GM21447 (cell line): ENCODE measurements around the gene SLC38A2.

ENCODE experiments used
- ATAC-seq: cut with Tn5 transposase; IDR thresholded peaks from one replicate; pipeline ENCODE4 v1.9.1; 2021; ENCODE audit not compliant: unreplicated experiment

The SLC38A2 gene

DNA sequence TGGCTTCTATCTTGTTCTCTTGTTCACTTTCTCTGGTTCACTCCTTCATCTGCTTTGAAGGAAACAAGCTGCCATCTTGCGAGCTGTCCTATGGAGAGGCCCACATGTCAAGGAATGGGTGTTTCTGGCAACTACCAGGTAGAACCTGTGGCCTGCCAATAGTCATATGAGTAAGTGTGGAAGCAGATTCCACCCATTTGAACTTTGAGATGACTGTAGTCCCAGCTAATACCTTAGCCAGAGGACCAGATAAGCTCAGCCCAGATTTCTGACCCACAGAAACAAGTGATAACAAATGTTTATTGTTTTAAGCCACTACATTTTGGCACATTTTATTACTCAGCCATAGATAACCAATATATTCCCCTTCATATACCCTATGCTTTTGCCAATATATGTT lies 4.0 kb upstream of the SLC38A2 start:
- no peak for ATAC-seq

DNA sequence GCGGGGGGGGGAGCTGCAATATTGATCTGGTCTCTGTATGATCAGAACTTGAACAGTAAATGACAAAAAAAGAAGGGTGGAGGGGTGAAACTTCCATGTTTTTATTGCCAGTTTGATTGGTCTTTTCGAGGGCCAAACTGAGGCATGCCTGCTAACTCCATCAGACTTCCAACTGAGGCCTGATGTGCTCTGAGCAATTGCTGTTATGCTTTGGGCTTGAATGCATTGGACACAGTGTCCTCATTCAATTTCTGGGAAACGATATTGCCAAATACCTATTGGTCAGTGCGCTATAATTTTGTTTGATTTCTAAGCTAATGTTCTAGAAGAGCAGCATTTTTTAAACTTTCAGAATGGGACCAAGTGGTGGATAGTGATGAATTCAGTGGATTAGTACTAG lies 2.1 kb upstream of the SLC38A2 start:
- ATAC-seq: no peak

DNA sequence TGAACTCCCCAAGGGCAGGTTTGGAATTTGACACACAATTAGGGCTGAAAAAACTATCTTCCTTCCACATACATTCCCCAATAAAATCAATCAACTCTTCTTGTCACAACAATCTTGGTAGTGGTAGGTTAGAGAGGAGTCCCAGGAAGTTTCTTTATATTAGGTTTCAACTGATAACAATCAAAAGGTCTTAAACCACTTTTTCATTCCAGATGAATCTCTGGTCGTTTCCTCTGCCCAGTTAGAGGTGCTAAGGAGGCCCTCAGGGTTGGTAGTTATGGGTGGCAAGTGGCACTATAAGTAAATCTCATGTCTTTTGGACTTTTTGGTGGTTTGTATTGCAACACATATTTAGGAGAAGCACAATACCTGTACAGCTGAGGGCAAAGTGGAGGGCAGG lies 1.7 kb upstream of the SLC38A2 start:
- ATAC-seq: no peak

DNA sequence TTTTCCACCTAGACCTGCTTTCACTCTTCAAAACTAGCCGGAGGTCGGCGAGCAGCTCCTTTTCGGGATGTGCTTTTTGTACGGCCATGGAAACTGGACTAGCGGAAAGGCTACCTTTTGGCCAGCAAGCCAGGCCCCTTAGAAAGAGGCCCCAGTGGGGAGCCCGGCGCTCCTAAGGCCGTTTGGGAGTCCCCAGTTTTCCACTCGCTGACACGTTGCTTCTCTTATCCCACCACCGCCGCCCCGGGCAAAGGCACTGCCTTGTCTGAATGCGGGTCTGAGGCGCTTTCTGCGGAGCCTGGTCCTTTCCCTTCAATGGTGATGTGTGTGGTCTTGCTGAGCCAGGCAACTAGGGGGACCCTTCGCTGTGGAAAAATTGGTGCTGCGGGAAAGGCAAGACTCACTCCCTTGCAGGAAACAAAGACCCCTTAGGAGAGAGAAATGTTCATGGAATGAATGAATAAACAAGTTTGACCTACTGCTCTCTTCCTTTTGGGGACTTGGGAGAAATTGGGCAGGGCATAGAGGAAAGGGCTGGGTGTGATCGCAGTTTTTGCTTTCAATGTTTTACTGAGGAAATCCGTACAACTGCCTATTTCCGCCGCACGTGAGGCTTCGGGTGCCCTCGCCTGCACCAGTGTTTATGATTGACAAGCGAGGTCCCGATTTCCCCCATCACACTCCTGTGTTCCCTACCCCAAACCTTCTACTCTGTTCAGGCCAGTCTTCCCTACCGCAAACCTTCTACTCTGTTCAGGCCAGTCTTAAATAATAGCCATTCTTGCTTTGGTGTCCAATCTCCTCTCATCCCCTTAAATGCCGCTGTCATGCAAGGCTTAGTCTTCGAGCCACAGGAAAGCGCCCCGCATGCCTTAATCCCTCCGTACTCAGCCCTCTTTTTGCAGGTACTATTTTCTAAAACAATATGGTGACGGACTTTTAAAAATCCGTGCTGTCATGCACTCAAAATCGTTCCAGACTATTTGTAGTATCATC lies 1.0 kb upstream of the SLC38A2 start:
- no peak for ATAC-seq

DNA sequence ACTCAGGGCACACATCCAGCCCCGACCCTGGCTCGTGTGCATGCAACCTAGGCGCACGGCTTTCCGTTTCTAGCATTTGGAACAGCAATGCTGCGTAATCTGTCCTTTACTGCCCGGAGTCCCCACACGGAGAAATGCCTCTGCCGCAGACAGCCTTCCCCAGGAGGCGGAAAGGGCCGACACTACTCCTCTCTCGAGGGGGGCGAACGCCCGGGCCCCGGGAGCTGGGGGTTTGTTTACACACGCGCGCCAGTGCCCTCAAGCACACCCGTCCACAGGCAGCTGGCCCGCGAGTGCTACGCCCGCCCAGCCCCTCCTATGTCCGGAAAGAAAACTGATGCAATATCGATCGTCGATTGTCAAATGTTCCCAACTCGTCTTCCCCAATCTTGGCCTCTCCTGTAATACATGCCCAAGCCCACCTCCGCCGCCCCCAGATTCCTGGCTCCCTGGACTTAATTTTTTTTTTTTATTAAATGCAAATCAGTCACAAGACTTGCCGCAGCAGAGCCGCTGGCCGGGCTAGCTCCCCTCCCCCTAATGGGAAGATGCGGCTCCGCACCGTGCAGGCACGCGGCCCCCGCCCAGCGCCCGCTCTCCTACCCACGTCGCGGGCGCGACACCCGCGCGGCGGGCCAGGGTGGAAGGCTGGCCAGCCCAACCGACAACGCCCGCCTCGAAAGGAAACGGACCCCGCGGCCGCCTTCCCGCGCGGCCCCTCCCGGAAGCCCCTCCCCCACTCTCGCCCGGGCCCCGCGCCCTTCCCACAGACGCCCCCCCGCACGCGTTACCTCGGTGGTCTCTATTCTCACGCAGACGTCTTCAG lies 642 bp downstream of the SLC38A2 start:
- peak; percentile 23 for ATAC-seq

DNA sequence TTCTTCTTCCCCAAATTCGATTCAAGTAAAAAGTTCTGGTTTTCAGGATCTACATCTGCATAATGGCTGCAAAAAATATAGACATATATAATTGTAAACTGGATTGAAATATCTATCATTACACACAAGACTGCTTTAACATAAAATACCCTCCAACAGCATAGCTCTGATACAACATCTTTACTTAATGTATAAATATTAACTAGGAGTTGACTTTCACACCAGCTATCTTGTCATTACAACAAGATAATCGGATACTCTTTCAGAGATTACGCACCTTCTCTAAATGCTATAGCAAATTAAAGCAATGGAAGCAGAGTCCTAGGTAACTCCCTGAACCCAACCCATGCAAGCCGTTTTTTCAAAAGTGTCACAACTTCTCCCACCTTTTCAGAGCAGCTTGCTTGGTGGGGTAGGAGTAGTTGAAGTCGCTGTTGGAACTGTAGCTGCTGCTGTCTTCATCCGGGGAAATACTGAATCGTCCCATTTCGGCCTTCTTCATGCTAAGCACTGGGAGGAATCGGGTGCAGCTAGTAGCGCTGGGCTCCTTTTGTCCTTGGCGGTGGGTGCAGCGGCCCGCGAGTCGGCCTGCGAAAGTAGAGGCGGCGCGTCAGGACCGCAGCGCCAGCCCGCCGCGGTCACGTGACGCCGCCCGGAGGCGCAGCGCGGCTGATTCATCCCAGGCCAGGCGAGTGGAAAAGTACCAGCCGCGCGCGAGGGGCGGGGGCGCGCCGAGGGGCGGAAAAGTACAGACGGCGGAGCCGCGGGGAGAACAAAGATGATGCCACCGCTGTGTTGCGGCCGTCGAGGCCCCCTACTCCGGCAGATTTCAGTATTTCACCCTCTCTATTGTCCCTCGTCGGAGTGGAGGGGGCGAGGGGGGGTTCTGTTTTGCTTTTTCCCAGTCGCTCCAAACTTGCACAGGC lies 1.5 kb downstream of the SLC38A2 start:
- peak; percentile 49 for ATAC-seq

DNA sequence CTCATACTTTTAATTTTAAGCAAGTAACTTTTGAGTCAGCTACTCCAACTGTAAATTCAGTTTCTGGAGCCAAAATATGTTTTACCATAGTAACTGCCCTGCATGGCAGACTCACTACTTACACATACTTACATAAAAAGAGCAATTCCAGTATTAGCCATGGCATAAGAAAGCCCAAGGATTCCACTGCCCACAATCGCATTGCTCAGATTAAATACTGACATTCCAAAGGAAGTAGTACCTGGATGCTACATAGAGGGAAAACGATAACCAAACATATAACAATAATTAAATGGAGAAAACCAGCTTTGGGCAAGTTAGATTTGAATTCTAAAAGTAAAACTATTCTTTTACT lies 2.2 kb downstream of the SLC38A2 start:
- ATAC-seq: no peak

DNA sequence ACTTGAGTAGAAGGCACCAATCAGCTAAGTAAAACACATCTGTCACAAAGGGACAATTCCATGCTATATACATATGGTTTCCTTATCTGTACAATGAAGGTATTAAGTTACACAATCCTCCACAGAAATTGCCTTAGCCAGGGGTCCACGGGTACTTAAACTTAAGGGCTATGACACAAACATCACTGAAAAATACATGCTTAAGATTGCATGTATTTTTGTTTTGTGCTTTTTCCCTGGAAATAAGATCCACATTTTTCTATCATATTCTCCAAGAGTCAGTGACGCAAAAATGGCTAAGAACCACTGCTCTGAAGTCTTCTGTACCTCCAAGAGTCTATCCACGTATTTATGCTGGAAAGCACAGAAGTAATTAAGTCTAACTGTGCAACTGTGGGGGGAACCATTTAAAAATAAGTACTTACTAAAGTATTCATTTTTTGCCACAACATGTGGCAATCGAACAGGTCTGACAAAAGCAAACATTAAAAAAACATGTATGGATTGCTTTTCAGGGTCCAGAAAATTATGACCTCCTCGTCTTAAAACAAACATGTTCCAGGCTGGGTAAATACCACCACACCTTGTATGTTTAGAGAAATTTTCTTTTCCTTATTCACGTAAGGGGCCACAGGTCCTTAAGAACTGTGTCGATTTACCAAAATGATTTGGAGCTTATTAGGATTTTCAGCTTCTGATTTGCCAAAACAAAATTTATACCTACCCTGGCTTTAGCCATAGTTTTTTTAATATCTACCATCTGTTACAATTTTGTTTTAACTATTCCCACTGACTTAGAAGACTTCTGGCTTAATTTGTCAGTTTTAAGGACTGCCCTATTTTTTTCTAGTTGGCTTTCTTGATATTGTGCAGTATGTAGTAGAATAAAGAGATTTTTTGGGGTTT lies 2.8 kb downstream of the SLC38A2 start:
- ATAC-seq: no peak

DNA sequence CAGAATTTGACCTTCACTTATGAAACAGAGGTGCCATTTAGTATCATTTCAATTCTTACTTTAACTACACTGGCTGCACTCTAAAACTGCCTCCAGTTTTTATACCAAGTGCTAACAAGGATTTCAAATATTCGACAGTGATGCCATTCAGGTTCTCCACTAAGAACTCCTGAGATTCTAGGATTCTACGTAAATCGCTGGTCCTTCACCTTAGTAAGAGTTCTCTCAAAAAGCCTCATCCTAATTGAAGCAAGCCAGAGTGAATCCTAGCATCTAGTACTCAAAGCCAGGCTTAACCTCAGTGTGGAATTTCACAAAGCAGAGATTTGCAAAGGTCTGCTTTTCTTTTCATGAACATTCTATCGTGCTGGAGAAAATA lies 3.5 kb downstream of the SLC38A2 start:
- ATAC-seq: no peak

DNA sequence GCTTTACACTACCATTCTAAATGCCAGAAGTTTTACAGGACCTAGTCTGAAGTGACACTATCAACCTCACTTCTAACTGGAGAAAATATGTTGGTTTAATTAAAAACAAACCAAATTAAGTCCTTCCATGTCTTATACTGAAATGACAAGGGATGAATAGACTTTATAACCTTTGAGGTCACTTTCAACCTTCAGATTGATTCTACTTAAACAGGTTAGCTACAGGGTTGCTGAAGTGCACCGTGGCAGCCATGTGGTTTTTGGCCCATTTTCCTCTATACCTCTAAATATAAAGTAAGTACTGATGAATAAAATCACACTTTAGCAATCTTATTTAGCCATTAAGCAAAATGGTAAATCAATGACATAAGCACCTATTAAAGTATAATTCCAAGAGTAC lies 3.9 kb downstream of the SLC38A2 start:
- ATAC-seq: no peak

DNA sequence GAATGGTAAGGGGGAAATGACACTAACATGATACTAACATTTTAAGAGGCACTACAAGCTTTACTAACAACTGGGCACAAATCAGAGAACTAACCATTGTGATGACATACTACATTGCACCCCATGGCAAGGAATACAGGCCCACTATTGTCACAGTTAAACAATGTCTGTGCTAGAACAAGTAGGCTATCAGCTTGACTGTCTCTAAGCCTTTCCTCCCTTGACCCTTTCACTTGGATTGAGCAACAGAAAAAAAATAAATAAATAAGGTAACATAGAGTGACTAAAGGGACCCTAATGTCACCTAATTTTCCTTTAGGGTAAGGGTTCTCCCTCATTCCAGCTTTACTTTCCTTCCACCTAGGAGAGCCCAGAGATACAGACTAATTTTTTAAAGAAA lies 4.4 kb downstream of the SLC38A2 start:
- ATAC-seq: no peak

DNA sequence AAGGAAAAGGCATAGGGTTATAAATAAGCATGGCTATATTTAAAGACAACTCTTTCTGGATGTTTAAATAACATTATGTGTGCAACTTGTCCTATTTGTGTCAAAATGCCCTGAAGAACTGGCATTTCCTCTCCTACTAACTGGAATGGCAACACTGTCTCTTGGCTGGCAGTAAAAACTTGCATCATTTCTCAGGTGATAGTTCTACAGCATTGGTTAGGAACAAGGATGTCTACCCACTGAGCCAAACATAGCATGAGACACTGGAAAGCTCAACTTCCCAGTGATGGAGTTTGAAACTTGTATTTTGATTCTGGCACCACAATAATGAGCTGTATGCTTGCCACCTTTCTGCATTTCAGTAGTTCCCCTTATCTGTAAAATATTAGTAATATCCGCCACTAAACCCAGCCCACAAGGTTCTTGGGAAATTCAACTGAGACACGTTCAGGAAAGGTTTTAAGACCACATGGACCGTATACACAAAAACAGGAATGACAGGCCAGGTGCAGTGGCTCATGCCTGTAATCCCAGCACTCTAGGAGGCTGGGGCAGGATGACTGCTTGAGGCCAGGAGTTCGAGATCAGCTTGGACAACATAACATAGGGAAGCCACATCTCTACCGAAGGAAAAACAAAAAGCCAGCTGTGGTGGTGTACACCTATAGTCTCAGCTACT lies 5.1 kb downstream of the SLC38A2 start:
- ATAC-seq: no peak

DNA sequence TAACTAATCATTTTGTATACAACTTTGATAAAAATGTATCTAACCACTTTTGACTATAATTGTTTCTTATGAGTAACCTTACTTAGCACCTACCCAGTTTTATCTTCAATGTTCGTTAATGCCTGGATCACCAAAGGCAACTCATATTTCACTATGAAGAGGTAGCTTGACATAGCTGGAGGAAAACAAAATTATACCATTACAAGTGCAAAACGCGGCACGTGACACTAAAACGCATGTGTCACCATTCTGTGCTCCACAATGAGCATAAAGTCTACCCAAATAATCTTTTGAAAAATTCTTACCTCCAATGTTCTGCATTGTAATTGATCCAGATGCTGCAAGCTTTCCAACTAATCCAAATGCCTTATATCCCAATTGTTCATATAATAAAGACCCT lies 5.8 kb downstream of the SLC38A2 start:
- no peak for ATAC-seq

DNA sequence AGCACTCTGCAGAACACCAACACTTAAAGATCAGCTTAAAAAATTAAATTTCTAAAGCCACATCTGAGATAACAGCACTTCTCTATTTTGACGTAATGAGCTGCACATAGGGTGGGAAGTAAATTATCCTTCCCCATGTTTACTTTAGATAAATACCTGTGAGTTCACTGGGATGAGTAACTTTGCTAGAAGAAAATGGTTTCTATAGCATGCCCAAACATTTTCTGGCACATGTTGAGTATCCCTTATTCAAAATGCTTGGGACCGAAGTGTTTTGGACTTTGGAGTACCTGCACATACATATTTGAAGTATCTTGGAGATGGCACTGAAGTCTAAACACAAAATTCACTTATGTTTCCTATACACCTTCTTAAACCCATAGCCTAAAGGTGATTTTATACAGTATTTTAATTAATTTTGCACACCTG lies 6.6 kb downstream of the SLC38A2 start:
- no peak for ATAC-seq

DNA sequence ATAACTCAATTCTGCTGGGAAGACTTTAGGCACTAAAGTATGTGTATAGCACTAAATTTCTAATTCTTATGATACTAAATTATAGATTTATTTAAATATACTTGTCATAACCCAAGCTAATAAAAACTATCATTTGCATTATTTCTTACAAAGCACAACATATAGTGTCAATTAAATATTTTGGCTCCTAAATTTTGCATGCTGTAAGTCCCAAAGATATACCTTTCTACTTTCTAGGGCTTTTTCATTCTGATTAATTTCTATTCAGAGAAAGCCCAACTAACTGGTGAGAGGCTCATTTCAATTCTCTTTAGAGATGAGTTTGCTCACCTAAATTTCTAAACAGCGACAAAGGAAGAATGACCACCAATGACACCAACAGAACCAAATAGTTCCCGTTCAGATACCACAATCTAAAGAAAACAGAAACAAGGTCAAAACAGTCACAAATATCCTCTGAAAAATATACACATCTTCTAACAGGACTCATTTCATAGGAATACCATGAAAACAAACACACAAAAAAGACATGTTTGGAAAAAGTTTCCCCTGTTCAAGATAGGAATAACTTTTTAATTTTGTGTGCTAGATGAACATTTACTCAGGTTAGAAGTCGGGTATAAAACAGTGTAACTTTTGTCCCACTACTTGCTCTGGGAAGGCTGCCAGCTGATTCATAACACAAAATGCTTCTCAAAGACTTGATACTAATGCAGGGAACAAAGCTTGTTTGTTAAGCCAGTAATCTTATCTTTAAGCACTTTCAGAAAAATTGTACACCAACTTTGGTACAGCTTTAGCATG lies 7.6 kb downstream of the SLC38A2 start:
- ATAC-seq: no peak

DNA sequence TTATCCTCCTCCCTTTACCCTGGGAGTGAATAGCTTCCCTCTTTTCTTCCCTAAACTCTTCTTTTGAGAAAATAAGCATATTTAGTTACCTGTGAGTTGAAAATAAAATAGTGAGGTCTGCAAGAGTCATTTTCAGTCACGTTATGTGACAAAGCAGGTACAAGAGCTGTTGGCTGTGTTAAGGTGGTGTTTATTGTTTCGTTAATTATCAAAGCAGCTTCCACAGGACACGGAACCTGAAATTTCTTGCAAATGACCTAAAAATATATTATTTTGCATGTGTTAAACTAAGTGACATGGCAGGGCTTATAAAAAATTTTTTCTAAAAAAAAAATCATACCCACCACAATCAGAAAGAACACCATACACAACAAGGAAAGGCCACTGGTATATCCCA lies 8.3 kb downstream of the SLC38A2 start:
- no peak for ATAC-seq

DNA sequence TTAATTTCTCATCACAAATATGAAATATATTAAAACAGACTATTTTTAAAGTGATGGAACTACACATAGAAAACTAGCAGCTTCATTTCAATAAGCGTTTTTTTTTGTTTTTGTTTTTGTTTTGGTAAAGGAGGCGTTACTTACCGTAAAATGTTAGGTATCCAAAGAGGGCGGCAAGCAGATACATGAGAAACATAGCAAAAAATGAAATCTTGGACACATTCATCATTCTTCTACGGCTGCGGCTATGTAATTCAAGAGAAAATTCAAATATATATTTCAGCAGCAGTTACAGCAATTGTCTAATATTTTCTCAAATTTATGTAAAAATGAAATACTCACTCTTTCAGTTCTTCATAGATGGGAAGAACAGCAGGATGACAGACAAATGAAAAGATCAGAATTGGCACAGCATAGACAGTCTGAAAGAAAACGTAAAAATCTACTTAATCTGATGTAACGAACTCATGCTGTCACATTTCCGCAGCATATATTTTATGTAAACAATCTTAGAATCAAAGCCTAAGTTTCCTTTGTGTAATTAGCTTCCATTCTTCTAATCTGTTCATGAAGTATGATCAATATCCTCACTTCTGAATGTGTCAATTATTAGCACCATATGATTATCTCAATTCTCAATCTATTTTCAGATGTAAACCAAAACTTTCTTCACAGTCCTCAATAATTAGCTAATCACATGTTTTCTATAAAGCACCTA lies 8.8 kb downstream of the SLC38A2 start:
- ATAC-seq: no peak
